HepG2 (cell line): ENCODE measurements around the gene DLX5. TPM values are rescaled to one million over a fixed set of nuclear protein-coding genes. Genes with fewer than 3 reads are reported as not detected.

Source experiments
- ATAC-seq: fragments of 200-7000 bp; cut with Tn5 transposase; 3 replicates; pipeline ENCODE4 v1.9.1; 2020; ENCODE audit warnings: mild to moderate bottlenecking, moderate library complexity
- Bru-seq: library from RNA; stranded (reverse); fragments of 400-500 nt; gene quantifications from one replicate; lab custom pipeline; 2021; lab: Mats Ljungman, UMichigan
- BruChase-seq, 2 experiments: library from RNA; stranded (reverse); fragments of 400-500 nt; gene quantifications; one replicate each; lab custom pipeline; 2021; lab: Mats Ljungman, UMichigan
- BruUV-seq: library from RNA; stranded (reverse); fragments of 400-500 nt; replicated peaks from 2 replicates; lab custom pipeline; 2021; lab: Mats Ljungman, UMichigan
- CTCF ChIA-PET: fragments of 300-600 bp; formaldehyde crosslinking; extraction: SDS; loops from one replicate; lab custom pipeline; 2021; ENCODE audit warnings: low total read pairs, inconsistent platforms, low intra/inter-chr PET ratio; lab: Yijun Ruan, JAX
- POLR2A ChIA-PET: fragments of 350-600 bp; sonication (Branson Sonifier 250); formaldehyde crosslinking; loops from one replicate; lab custom pipeline; 2020; ENCODE audit warnings: antibody characterized with exemption, inconsistent platforms; lab: Yijun Ruan, JAX
- DNase-seq: peaks from one replicate; pipeline ENCODE4 v3.0.0-alpha.2; 2015; ENCODE audit warnings: low spot score
- FAIRE-seq: peaks from 3 replicates; lab custom pipeline; 2011; peaks lifted over from hg19 to GRCh38; lab: Jason Lieb, UNC
- H2AFZ ChIP-seq: one replicate; pipeline ENCODE4 v1.6.1; 2011; ENCODE audit warnings: low read length, inconsistent platforms
- H3K27ac ChIP-seq: fragments of 300-600 bp; 3 replicates; pipeline ENCODE4 v1.8.0; 2011; ENCODE audit warnings: mixed run types, mild to moderate bottlenecking, mixed read lengths, low read length, inconsistent platforms; ENCODE audit not compliant: insufficient read depth; ENCODE audit errors: extremely low read length
- H3K27me3 ChIP-seq, 2 experiments: fragments of 200-600 bp in 1 of 2; 2 replicates in 1 of 2; 3 replicates in 1 of 2; pipeline versions ENCODE4 v1.6.0 to v1.8.0; 2011; ENCODE audit warnings: low read length in 2 of 2, mild to moderate bottlenecking in 2 of 2, moderate library complexity in 2 of 2, inconsistent platforms in 1 of 2; ENCODE audit not compliant: insufficient read depth in 2 of 2, control insufficient read depth in 1 of 2
- H3K36me3 ChIP-seq, 2 experiments: fragments of 200-600 bp in 1 of 2; replicated peaks in 1 of 2; 2 replicates in 1 of 2; 3 replicates in 1 of 2; pipeline versions ENCODE4 v1.5.1 to v1.8.0; 2011; ENCODE audit warnings: low read length in 2 of 2, inconsistent platforms in 1 of 2; ENCODE audit not compliant: insufficient read depth in 2 of 2, control insufficient read depth in 1 of 2
- H3K4me1 ChIP-seq: 2 replicates; pipeline ENCODE4 v1.5.1; 2012; ENCODE audit warnings: low read length, inconsistent platforms; ENCODE audit not compliant: insufficient read depth
- H3K4me2 ChIP-seq: 2 replicates; pipeline ENCODE4 v1.6.0; 2011; ENCODE audit warnings: low read depth, low read length, inconsistent platforms
- H3K4me3 ChIP-seq, 3 experiments: fragments of 200-600 bp in 1 of 3; sonication (generic), shearing (Covaris generic) in 1 of 3; replicated peaks in 1 of 3; 2 replicates each; pipeline ENCODE4 v1.5.1; 2011 to 2016; ENCODE audit warnings: low read length in 3 of 3, inconsistent platforms in 2 of 3, low read depth in 2 of 3, mild to moderate bottlenecking in 2 of 3, control low read depth in 1 of 3, mixed read lengths in 1 of 3; ENCODE audit not compliant: insufficient read depth in 1 of 3
- H3K79me2 ChIP-seq: one replicate; pipeline ENCODE4 v1.6.1; 2011; ENCODE audit warnings: low read length, inconsistent platforms; ENCODE audit not compliant: insufficient read depth
- H3K9ac ChIP-seq: 2 replicates; pipeline ENCODE4 v1.6.0; 2011; ENCODE audit warnings: mild to moderate bottlenecking, low read depth, low read length, inconsistent platforms; ENCODE audit not compliant: insufficient read depth
- H3K9me3 ChIP-seq: 2 replicates; pipeline ENCODE4 v1.5.1; 2012; ENCODE audit warnings: mild to moderate bottlenecking, low read length
- H4K20me1 ChIP-seq: 2 replicates; pipeline ENCODE4 v1.6.0; 2011; ENCODE audit warnings: inconsistent platforms, mild to moderate bottlenecking, low read length, moderate library complexity; ENCODE audit not compliant: insufficient read depth
- HNRNPLL ChIP-seq: fragments of 200-400 bp; formaldehyde crosslinking; IDR thresholded peaks from 2 replicates; pipeline ENCODE4 v1.6.1; 2017; ENCODE audit warnings: mild to moderate bottlenecking, low read depth, low read length; ENCODE audit not compliant: poor library complexity, severe bottlenecking
- KDM2A ChIP-seq: sonication (generic); formaldehyde crosslinking; IDR thresholded peaks from 2 replicates; pipeline ENCODE4 v1.4.0; 2020; ENCODE audit warnings: low read depth, missing genetic modification reagents, borderline replicate concordance
- ZKSCAN5 ChIP-seq: sonication (generic); formaldehyde crosslinking; IDR thresholded peaks from 2 replicates; pipeline ENCODE4 v1.5.1; 2020; ENCODE audit warnings: mild to moderate bottlenecking, missing genetic modification reagents
- ZNF317 ChIP-seq: sonication (generic); formaldehyde crosslinking; IDR thresholded peaks from 2 replicates; pipeline ENCODE4 v1.5.0; 2020; ENCODE audit warnings: mild to moderate bottlenecking, missing genetic modification reagents
- ZNF646 ChIP-seq: sonication (generic); formaldehyde crosslinking; IDR thresholded peaks from 2 replicates; pipeline ENCODE4 v1.9.0; 2021; ENCODE audit warnings: mild to moderate bottlenecking, missing genetic modification reagents
- ZNF800 ChIP-seq: sonication (generic); formaldehyde crosslinking; IDR thresholded peaks from 2 replicates; pipeline ENCODE4 v1.4.0; 2020; ENCODE audit warnings: missing genetic modification reagents
- WGBS: methylation state at CpG from one replicate; pipeline ENCODE4 v1.1.6; 2017; ENCODE audit warnings: low lambda C conversion rate; 5-methylcytosine and 5-hydroxymethylcytosine counted together
- in situ Hi-C: cut with HindIII; loops from 2 replicates; pipeline ENCODE4 v1.10.0; 2017; ENCODE audit warnings: low pct_unique_long_range_greater_than_20kb; ENCODE audit not compliant: extremely low pct_ligation_motif_present
- intact Hi-C: fragments of 100-400 bp; cut with micrococcal nuclease; formaldehyde crosslinking; loops from one replicate; pipeline ENCODE4 v1.10.0; 2022; ENCODE audit not compliant: unreplicated experiment
- long read RNA-seq, 2 experiments: library from RNA in 1 of 2; library from polyadenylated mRNA in 1 of 2; stranded (forward) in 1 of 2; unstranded in 1 of 2; transcript quantifications; one replicate each; pipeline ENCODE4 v2.0.0, GENCODE V29; 2019 to 2022
- polyA minus RNA-seq, 3 experiments: library from RNA; depleted of rRNA, polyadenylated mRNA; stranded (reverse); fragments of >200 nt; gene quantifications; 2 replicates each; pipeline ENCODE4 v1.2.3, GENCODE V29; 2011; ENCODE audit warnings: low replicate concordance in 1 of 3
- polyA plus RNA-seq, 8 experiments: library from polyadenylated mRNA; depleted of rRNA in 3 of 8; stranded (reverse) in 7 of 8; unstranded in 1 of 8; fragments of >200 nt; fragmentation: Illumina TruSeq in 4 of 8; extraction: Trizol in 4 of 8; gene quantifications; 2 replicates each; pipeline versions ENCODE4 v1.2.1 to v1.2.3, GENCODE V29; 2011 to 2016; ENCODE audit warnings: low read depth in 4 of 8, missing spikeins in 1 of 8, mixed read lengths in 1 of 8; ENCODE audit not compliant: insufficient read depth in 1 of 8
- total RNA-seq, 5 experiments: library from RNA; depleted of rRNA; stranded (reverse); fragments of >200 nt; fragmentation: Illumina TruSeq; extraction: Trizol; gene quantifications; 2 replicates each; pipeline ENCODE4 v1.2.3, GENCODE V29; 2016; ENCODE audit warnings: low read depth in 1 of 5

The DLX5 gene
- not detected in 2 replicates for total RNA-seq (2016; rRNA removed; fragmentation: Illumina TruSeq; extraction: Trizol)
- not detected in 2 replicates for total RNA-seq (2016; cell fraction: cytosol; rRNA removed; fragmentation: Illumina TruSeq; extraction: Trizol; ENCODE audit: low read depth)
- not detected in 2 replicates for total RNA-seq (2016; cell fraction: insoluble cytoplasmic fraction; rRNA removed; fragmentation: Illumina TruSeq; extraction: Trizol)
- total RNA-seq (2016; cell fraction: membrane; rRNA removed; fragmentation: Illumina TruSeq; extraction: Trizol) = not detected in 2 replicates
- total RNA-seq (2016; cell fraction: nucleus; rRNA removed; fragmentation: Illumina TruSeq; extraction: Trizol) = not detected in 2 replicates
- polyA plus RNA-seq (2011; rRNA removed) = not detected in 2 replicates
- not detected in 2 replicates for polyA plus RNA-seq (2011; cell fraction: cytosol; rRNA removed)
- polyA plus RNA-seq (2011; cell fraction: nucleus; rRNA removed) = not detected in 2 replicates
- polyA plus RNA-seq (2012) = not detected in 2 replicates
- not detected in 2 replicates for polyA plus RNA-seq (2016; cell fraction: cytosol; fragmentation: Illumina TruSeq; extraction: Trizol; ENCODE audit: low read depth)
- polyA plus RNA-seq (2016; cell fraction: insoluble cytoplasmic fraction; fragmentation: Illumina TruSeq; extraction: Trizol; ENCODE audit: low read depth) = not detected in 2 replicates
- not detected in 2 replicates for polyA plus RNA-seq (2016; cell fraction: membrane; fragmentation: Illumina TruSeq; extraction: Trizol; ENCODE audit: low read depth)
- not detected in 2 replicates for polyA plus RNA-seq (2016; cell fraction: nucleus; fragmentation: Illumina TruSeq; extraction: Trizol; ENCODE audit: insufficient read depth, low read depth)
- not detected in 2 replicates for polyA minus RNA-seq (2011; rRNA and poly(A)+ RNA removed; ENCODE audit: low replicate concordance)
- polyA minus RNA-seq (2011; cell fraction: cytosol; rRNA and poly(A)+ RNA removed) = not detected in 2 replicates
- polyA minus RNA-seq (2011; cell fraction: nucleus; rRNA and poly(A)+ RNA removed) = not detected in 2 replicates
- Bru-seq, nascent RNA = percentile 17 among the genes with signal in this experiment
- percentile 19 among the genes with signal in this experiment for BruChase-seq, experiment 1, labeled RNA remaining after a 6-hour chase
- percentile 24 among the genes with signal in this experiment for BruChase-seq, experiment 2, labeled RNA remaining after a 2-hour chase
- long read RNA-seq, experiment 1 = 0 reads
- long read RNA-seq, experiment 2 = 0 reads

GRCh38 chr7:97024209-97025129 lies at the start of gene DLX5:
DLX5 (minus strand) TSS chr7:97024831; CDS start chr7:97024623, 208 bp downstream.
- FAIRE-seq (no peak), ATAC-seq (peak; percentile 86), DNase-seq (peak; percentile 18)
- Histone ChIP-seq H3K9me3 (no peaks in the 10 kb centered on the region), H3K4me3 (peak within 1 kb of the TSS; percentile 58 to 71 (median 58)), H3K4me1 (peaks cover 24% of the 10 kb centered on the region), H2AFZ (no peak within 1 kb of the TSS), H3K27ac (no peak within 1 kb of the TSS), H3K9ac (no peak within 1 kb of the TSS; the same call in 1 of the 2 replicates), H3K27me3 (peaks cover 0 to 42% of the 10 kb centered on the region in 2 experiments; a peak in 3 of 5 replicates), H3K79me2 (no peaks in the 10 kb centered on the region), H3K36me3 (no peaks in the 10 kb centered on the region), H4K20me1 (no peaks in the 10 kb centered on the region), H3K4me2 (peak within 1 kb of the TSS; percentile 89)
- intact Hi-C loops (loop anchor here (10.0 kb wide), 2 partner anchors 430 to 800 kb away; no protein-coding TSS in a partner anchor), in situ Hi-C loops (loop anchor here (10.0 to 25.0 kb wide), 5 partner anchors 240 to 1112 kb away; partner anchors contain the start of gene SLC25A13)
- CTCF ChIA-PET = no interaction called here
- POLR2A ChIA-PET = interaction anchor here (0.5 to 3.3 kb wide), 5 partner anchors 18 to 192 kb away, joined by 3 to 14 read pairs (median 3); partner anchors contain the start of gene DLX6
- 16% methylated on average over 26 of the region's 60 CpGs for WGBS
- no TSS peak for BruUV-seq
- TF ChIP-seq ZNF646 = 0 out of 2 replicates have a peak, but pooled peaks have one; percentile 30
- TF ChIP-seq KDM2A (CRISPR knock-in tag) = peak; percentile 9; the same call in 1 of the 2 replicates
- TF ChIP-seq HNRNPLL = peak; percentile 88
- TF ChIP-seq ZNF800 = peak; percentile 70; the same call in 1 of the 2 replicates
- no peak for TF ChIP-seq ZKSCAN5
- no peak for TF ChIP-seq ZNF317 (CRISPR knock-in tag)
